HepG2 (cell line): ENCODE results near the gene CLNS1A. TPM values are rescaled to one million over a fixed set of nuclear protein-coding genes. Genes with fewer than 3 reads are reported as not detected.

ENCODE experiments used
- CREB1 ChIP-seq, 2 experiments: fragments of 450-650 bp in 1 of 2; IDR thresholded peaks; 2 replicates each; pipeline ENCODE4 v1.6.1; 2016 to 2017; ENCODE audit warnings: control low read depth in 1 of 2, mild to moderate bottlenecking in 1 of 2, missing compliant biosample characterization in 1 of 2, missing genetic modification characterization in 1 of 2
- PHF20 ChIP-seq: sonication (generic); formaldehyde crosslinking; IDR thresholded peaks from 2 replicates; pipeline ENCODE4 v1.5.0; 2020; ENCODE audit warnings: mild to moderate bottlenecking, missing genetic modification reagents
- ZNF17 ChIP-seq: sonication (generic); formaldehyde crosslinking; IDR thresholded peaks from 2 replicates; pipeline ENCODE4 v1.5.0; 2020; ENCODE audit warnings: mild to moderate bottlenecking, missing genetic modification reagents
- ZNF224 ChIP-seq: sonication (generic); formaldehyde crosslinking; IDR thresholded peaks from 2 replicates; pipeline ENCODE4 v1.5.0; 2020; ENCODE audit warnings: mild to moderate bottlenecking, missing genetic modification reagents
- ZNF232 ChIP-seq: sonication (generic); formaldehyde crosslinking; IDR thresholded peaks from 2 replicates; pipeline ENCODE4 v1.4.0; 2020; ENCODE audit warnings: missing genetic modification reagents, borderline replicate concordance
- ZNF432 ChIP-seq: sonication (generic); formaldehyde crosslinking; IDR thresholded peaks from 2 replicates; pipeline ENCODE4 v1.5.0; 2020; ENCODE audit warnings: missing genetic modification reagents, mild to moderate bottlenecking, borderline replicate concordance
- ZNF556 ChIP-seq: sonication (generic); formaldehyde crosslinking; IDR thresholded peaks from 2 replicates; pipeline ENCODE4 v1.4.0; 2020; ENCODE audit warnings: mild to moderate bottlenecking, missing genetic modification reagents, borderline replicate concordance
- ZNF772 ChIP-seq: sonication (generic); formaldehyde crosslinking; IDR thresholded peaks from 2 replicates; pipeline ENCODE4 v1.5.0; 2020; ENCODE audit warnings: mild to moderate bottlenecking, missing genetic modification reagents
- ZNF775 ChIP-seq: sonication (generic); formaldehyde crosslinking; IDR thresholded peaks from 2 replicates; pipeline ENCODE4 v1.4.0; 2020; ENCODE audit warnings: missing genetic modification reagents, mild to moderate bottlenecking, moderate library complexity, borderline replicate concordance
- ZNF839 ChIP-seq: sonication (generic); formaldehyde crosslinking; IDR thresholded peaks from 2 replicates; pipeline ENCODE4 v1.4.0; 2020; ENCODE audit warnings: missing genetic modification reagents, mild to moderate bottlenecking, borderline replicate concordance
- polyA plus RNA-seq, 8 experiments: library from polyadenylated mRNA; depleted of rRNA in 3 of 8; stranded (reverse) in 7 of 8; unstranded in 1 of 8; fragments of >200 nt; fragmentation: Illumina TruSeq in 4 of 8; extraction: Trizol in 4 of 8; gene quantifications; 2 replicates each; pipeline versions ENCODE4 v1.2.1 to v1.2.3, GENCODE V29; 2011 to 2016; ENCODE audit warnings: low read depth in 4 of 8, missing spikeins in 1 of 8, mixed read lengths in 1 of 8; ENCODE audit not compliant: insufficient read depth in 1 of 8
- total RNA-seq, 5 experiments: library from RNA; depleted of rRNA; stranded (reverse); fragments of >200 nt; fragmentation: Illumina TruSeq; extraction: Trizol; gene quantifications; 2 replicates each; pipeline ENCODE4 v1.2.3, GENCODE V29; 2016; ENCODE audit warnings: low read depth in 1 of 5
- TF ChIP-seq, protein P1 (sequence below): sonication (generic); formaldehyde crosslinking; IDR thresholded peaks from 2 replicates; pipeline ENCODE4 v1.8.0; 2023; ENCODE audit warnings: mild to moderate bottlenecking, missing genetic modification reagents
- TF ChIP-seq, protein P2 (sequence below): sonication (generic); formaldehyde crosslinking; IDR thresholded peaks from 2 replicates; pipeline ENCODE4 v1.4.0; 2020; ENCODE audit warnings: missing genetic modification reagents, borderline replicate concordance
- TF ChIP-seq, protein P3 (sequence below): sonication (generic); formaldehyde crosslinking; IDR thresholded peaks from 2 replicates; pipeline ENCODE4 v1.4.0; 2020; ENCODE audit warnings: missing genetic modification reagents, borderline replicate concordance
- TF ChIP-seq, protein P4 (sequence below): sonication (generic); formaldehyde crosslinking; IDR thresholded peaks from 2 replicates; pipeline ENCODE4 v1.4.0; 2020; ENCODE audit warnings: mild to moderate bottlenecking, missing genetic modification reagents
- TF ChIP-seq, protein P5 (sequence below), 2 experiments: sonication (generic) in 1 of 2; formaldehyde crosslinking in 1 of 2; IDR thresholded peaks; 2 replicates each; pipeline versions ENCODE4 v1.5.1 to v1.6.1; 2011 to 2020; ENCODE audit warnings: borderline replicate concordance in 1 of 2, low read depth in 1 of 2, low read length in 1 of 2, mild to moderate bottlenecking in 1 of 2, missing genetic modification reagents in 1 of 2, moderate library complexity in 1 of 2

Gene CLNS1A
- total and polyA plus RNA-seq, 2 of the 13 experiments (the other 11 are each of a cell fraction or from before 2014, with no cell fraction given) = 158 to 219 TPM

DNA sequence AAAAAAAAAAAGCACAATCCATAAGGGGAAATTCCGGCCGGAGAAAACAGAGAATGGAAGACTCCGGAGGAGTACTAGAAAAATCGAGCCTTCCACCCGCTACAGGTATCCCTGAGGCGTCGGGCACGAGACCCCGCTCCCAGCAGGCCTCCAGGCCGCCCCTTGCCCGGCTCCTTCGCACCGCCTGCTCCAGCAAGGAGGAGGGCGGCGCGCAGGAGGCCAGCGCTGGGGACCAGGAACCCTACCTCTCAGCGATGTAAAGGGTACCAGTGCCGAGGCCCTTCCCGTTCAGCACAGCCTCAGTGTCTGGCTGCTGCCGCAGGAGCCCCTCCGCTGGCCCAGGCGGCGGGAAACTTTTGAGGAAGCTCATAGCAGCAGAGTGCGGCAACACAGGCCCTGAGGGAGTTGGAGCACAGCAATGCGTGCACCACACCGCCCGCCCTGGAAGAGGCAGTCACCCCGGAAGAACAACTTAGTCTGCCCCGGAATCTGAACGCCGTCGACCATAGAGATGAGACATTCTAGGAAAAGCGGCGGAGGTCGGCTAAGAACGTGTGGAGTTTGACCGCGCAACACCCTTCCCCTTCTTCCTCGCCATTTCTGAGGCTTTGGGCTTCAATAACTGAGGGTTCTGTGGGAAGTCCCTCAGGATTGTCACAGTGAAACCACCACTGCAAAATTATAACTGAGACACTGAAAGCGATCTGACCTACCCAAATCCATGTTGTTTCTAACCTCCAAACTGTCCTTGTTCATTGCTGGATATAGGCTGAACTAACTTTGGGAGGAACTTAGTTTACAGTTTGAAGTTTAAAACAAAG lies at the start of gene CLNS1A (continued):
- TF ChIP-seq ZNF432 (CRISPR knock-in tag) = no peak
- TF ChIP-seq ZNF556 (CRISPR knock-in tag) = peak; percentile 85; the same call in 1 of the 2 replicates
- peak; percentile 71 for TF ChIP-seq ZNF232 (CRISPR knock-in tag)
- no peak for TF ChIP-seq ZNF224 (CRISPR knock-in tag)
- TF ChIP-seq, protein P1, sequence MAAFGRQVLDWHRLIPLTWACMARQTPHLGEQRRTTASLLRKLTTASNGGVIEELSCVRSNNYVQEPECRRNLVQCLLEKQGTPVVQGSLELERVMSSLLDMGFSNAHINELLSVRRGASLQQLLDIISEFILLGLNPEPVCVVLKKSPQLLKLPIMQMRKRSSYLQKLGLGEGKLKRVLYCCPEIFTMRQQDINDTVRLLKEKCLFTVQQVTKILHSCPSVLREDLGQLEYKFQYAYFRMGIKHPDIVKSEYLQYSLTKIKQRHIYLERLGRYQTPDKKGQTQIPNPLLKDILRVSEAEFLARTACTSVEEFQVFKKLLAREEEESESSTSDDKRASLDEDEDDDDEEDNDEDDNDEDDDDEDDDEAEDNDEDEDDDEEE (CRISPR knock-in tag) = no peak; the same call in 1 of the 2 replicates
- TF ChIP-seq ZNF839 (CRISPR knock-in tag) = 0 out of 2 replicates have a peak, but pooled peaks have one; percentile 63
- TF ChIP-seq CREB1 (IDR thresholded peaks at IDR 0.05) = no peak
- no peak; the same call in 1 of the 2 replicates for TF ChIP-seq CREB1 (CRISPR knock-in tag; IDR thresholded peaks at IDR 0.05)
- TF ChIP-seq ZNF772 (CRISPR knock-in tag) = peak; percentile 76
- TF ChIP-seq, protein P2, sequence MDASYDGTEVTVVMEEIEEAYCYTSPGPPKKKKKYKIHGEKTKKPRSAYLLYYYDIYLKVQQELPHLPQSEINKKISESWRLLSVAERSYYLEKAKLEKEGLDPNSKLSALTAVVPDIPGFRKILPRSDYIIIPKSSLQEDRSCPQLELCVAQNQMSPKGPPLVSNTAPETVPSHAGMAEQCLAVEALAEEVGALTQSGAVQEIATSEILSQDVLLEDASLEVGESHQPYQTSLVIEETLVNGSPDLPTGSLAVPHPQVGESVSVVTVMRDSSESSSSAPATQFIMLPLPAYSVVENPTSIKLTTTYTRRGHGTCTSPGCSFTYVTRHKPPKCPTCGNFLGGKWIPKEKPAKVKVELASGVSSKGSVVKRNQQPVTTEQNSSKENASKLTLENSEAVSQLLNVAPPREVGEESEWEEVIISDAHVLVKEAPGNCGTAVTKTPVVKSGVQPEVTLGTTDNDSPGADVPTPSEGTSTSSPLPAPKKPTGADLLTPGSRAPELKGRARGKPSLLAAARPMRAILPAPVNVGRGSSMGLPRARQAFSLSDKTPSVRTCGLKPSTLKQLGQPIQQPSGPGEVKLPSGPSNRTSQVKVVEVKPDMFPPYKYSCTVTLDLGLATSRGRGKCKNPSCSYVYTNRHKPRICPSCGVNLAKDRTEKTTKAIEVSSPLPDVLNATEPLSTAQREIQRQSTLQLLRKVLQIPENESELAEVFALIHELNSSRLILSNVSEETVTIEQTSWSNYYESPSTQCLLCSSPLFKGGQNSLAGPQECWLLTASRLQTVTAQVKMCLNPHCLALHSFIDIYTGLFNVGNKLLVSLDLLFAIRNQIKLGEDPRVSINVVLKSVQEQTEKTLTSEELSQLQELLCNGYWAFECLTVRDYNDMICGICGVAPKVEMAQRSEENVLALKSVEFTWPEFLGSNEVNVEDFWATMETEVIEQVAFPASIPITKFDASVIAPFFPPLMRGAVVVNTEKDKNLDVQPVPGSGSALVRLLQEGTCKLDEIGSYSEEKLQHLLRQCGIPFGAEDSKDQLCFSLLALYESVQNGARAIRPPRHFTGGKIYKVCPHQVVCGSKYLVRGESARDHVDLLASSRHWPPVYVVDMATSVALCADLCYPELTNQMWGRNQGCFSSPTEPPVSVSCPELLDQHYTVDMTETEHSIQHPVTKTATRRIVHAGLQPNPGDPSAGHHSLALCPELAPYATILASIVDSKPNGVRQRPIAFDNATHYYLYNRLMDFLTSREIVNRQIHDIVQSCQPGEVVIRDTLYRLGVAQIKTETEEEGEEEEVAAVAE = peak; percentile 91; the same call in 1 of the 2 replicates
- TF ChIP-seq PHF20 (CRISPR knock-in tag) = peak; percentile 96
- TF ChIP-seq, protein P3, sequence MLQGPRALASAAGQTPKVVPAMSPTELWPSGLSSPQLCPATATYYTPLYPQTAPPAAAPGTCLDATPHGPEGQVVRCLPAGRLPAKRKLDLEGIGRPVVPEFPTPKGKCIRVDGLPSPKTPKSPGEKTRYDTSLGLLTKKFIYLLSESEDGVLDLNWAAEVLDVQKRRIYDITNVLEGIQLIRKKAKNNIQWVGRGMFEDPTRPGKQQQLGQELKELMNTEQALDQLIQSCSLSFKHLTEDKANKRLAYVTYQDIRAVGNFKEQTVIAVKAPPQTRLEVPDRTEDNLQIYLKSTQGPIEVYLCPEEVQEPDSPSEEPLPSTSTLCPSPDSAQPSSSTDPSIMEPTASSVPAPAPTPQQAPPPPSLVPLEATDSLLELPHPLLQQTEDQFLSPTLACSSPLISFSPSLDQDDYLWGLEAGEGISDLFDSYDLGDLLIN (CRISPR knock-in tag) = peak; percentile 50; the same call in 1 of the 2 replicates
- 0 out of 2 replicates have a peak, but pooled peaks have one; percentile 59 for TF ChIP-seq ZNF775 (CRISPR knock-in tag)
- TF ChIP-seq, protein P4, sequence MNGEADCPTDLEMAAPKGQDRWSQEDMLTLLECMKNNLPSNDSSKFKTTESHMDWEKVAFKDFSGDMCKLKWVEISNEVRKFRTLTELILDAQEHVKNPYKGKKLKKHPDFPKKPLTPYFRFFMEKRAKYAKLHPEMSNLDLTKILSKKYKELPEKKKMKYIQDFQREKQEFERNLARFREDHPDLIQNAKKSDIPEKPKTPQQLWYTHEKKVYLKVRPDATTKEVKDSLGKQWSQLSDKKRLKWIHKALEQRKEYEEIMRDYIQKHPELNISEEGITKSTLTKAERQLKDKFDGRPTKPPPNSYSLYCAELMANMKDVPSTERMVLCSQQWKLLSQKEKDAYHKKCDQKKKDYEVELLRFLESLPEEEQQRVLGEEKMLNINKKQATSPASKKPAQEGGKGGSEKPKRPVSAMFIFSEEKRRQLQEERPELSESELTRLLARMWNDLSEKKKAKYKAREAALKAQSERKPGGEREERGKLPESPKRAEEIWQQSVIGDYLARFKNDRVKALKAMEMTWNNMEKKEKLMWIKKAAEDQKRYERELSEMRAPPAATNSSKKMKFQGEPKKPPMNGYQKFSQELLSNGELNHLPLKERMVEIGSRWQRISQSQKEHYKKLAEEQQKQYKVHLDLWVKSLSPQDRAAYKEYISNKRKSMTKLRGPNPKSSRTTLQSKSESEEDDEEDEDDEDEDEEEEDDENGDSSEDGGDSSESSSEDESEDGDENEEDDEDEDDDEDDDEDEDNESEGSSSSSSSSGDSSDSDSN (CRISPR knock-in tag) = peak; percentile 93
- no peak for TF ChIP-seq ZNF17 (CRISPR knock-in tag)
- TF ChIP-seq, protein P5, sequence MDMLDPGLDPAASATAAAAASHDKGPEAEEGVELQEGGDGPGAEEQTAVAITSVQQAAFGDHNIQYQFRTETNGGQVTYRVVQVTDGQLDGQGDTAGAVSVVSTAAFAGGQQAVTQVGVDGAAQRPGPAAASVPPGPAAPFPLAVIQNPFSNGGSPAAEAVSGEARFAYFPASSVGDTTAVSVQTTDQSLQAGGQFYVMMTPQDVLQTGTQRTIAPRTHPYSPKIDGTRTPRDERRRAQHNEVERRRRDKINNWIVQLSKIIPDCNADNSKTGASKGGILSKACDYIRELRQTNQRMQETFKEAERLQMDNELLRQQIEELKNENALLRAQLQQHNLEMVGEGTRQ (IDR thresholded peaks at IDR 0.05; ENCODE audit: low read depth, low read length) = no peak
- TF ChIP-seq, protein P5 (CRISPR knock-in tag; IDR thresholded peaks at IDR 0.05; ENCODE audit: borderline replicate concordance) = no peak
